Keratinocyte (primary cell): ENCODE measurements around the gene CFAP68. TPM values are rescaled to one million over a fixed set of nuclear protein-coding genes. Genes with fewer than 3 reads are reported as not detected.
A peak's percentile ranks its signal among the peaks of the same experiment; 100 is the strongest.

Experiments
- DNase-seq: peaks from one replicate; pipeline ENCODE4 v3.0.0-alpha.2; 2011; ENCODE audit warnings: low read depth, missing footprints, low spot score
- FAIRE-seq: peaks from 2 replicates; lab custom pipeline; 2011; peaks lifted over from hg19 to GRCh38; lab: Jason Lieb, UNC
- H2AFZ ChIP-seq: 2 replicates; pipeline ENCODE4 v1.6.0; 2012; ENCODE audit warnings: low read length, control low read depth, inconsistent platforms; ENCODE audit not compliant: control insufficient read depth
- H3K27ac ChIP-seq: 2 replicates; pipeline ENCODE4 v1.5.1; 2011; ENCODE audit warnings: low read length; ENCODE audit not compliant: control insufficient read depth, insufficient read depth
- H3K27me3 ChIP-seq: 3 replicates; pipeline ENCODE4 v1.6.0; 2011; ENCODE audit warnings: low read length; ENCODE audit not compliant: control insufficient read depth, insufficient read depth; ENCODE audit errors: extremely low read depth
- H3K36me3 ChIP-seq, 2 experiments: 2 replicates in 1 of 2; 3 replicates in 1 of 2; pipeline ENCODE4 v1.5.1; 2011; ENCODE audit warnings: low read length in 2 of 2, mild to moderate bottlenecking in 1 of 2; ENCODE audit not compliant: control insufficient read depth in 2 of 2, insufficient read depth in 2 of 2; ENCODE audit errors: extremely low read depth in 1 of 2
- H3K4me1 ChIP-seq: 3 replicates; pipeline ENCODE4 v1.5.1; 2011; ENCODE audit warnings: low read length; ENCODE audit not compliant: control insufficient read depth, insufficient read depth; ENCODE audit errors: extremely low read depth
- H3K4me2 ChIP-seq: 3 replicates; pipeline ENCODE4 v1.6.0; 2011; ENCODE audit warnings: low read depth, low read length; ENCODE audit not compliant: control insufficient read depth, insufficient read depth; ENCODE audit errors: extremely low read depth
- H3K4me3 ChIP-seq, 3 experiments: fragments of 200-600 bp in 1 of 3; sonication (generic) in 1 of 3; 2 replicates in 2 of 3; 3 replicates in 1 of 3; pipeline ENCODE4 v1.5.1; 2011 to 2016; ENCODE audit warnings: low read length in 3 of 3, mild to moderate bottlenecking in 3 of 3, control low read depth in 2 of 3, inconsistent platforms in 1 of 3, low read depth in 1 of 3, mixed read lengths in 1 of 3, mixed run types in 1 of 3, moderate library complexity in 1 of 3; ENCODE audit not compliant: control insufficient read depth in 2 of 3, insufficient read depth in 2 of 3; ENCODE audit errors: extremely low read depth in 1 of 3
- H3K79me2 ChIP-seq: 2 replicates; pipeline ENCODE4 v1.6.0; 2012; ENCODE audit warnings: low read length; ENCODE audit not compliant: control insufficient read depth, insufficient read depth
- H3K9ac ChIP-seq: 3 replicates; pipeline ENCODE4 v1.6.0; 2011; ENCODE audit warnings: low read length; ENCODE audit not compliant: control insufficient read depth, insufficient read depth; ENCODE audit errors: extremely low read depth
- H3K9me1 ChIP-seq: 3 replicates; pipeline ENCODE4 v1.6.0; 2011; ENCODE audit warnings: low read length; ENCODE audit not compliant: control insufficient read depth, insufficient read depth; ENCODE audit errors: extremely low read depth
- H3K9me3 ChIP-seq: 2 replicates; pipeline ENCODE4 v1.5.1; 2012; ENCODE audit warnings: low read depth, low read length; ENCODE audit not compliant: control insufficient read depth
- H4K20me1 ChIP-seq: 3 replicates; pipeline ENCODE4 v1.6.0; 2011; ENCODE audit warnings: low read length; ENCODE audit not compliant: control insufficient read depth, insufficient read depth; ENCODE audit errors: extremely low read depth
- CTCF ChIP-seq, 3 experiments: IDR thresholded peaks in 1 of 3; conservative IDR thresholded peaks in 1 of 3; optimal IDR thresholded peaks in 1 of 3; 2 replicates in 2 of 3; 3 replicates in 1 of 3; pipeline versions ENCODE3 to v1.5.1; 2011; ENCODE audit warnings: low read length in 3 of 3, mild to moderate bottlenecking in 3 of 3, moderate library complexity in 2 of 3, control low read depth in 1 of 3, inconsistent platforms in 1 of 3; ENCODE audit not compliant: insufficient read depth in 2 of 3; ENCODE audit errors: extremely low read depth in 1 of 3
- EZH2 ChIP-seq: IDR thresholded peaks from one replicate; pipeline ENCODE4 v1.6.1; 2012; ENCODE audit warnings: inconsistent platforms, mild to moderate bottlenecking, low read length, moderate library complexity
- dilution Hi-C: fragments of 300-500 bp; cut with MboI; formaldehyde crosslinking; loops from one replicate; pipeline ENCODE4 v1.7.0; 2020; ENCODE audit warnings: low sequenced_read_pairs; ENCODE audit not compliant: extremely low pct_ligation_motif_present
- polyA plus RNA-seq, 5 experiments: library from polyadenylated mRNA; depleted of rRNA in 3 of 5; stranded (reverse) in 3 of 5; stranded (forward) in 1 of 5; unstranded in 1 of 5; fragments of >200 nt; gene quantifications; 1 replicate in 1 of 5; 2 replicates in 3 of 5; 3 replicates in 1 of 5; pipeline versions ENCODE4 v1.2.1 to v1.2.3, GENCODE V29; 2011 to 2012; ENCODE audit warnings: missing spikeins in 2 of 5, low read depth in 1 of 5, low replicate concordance in 1 of 5

The CFAP68 gene
- polyA plus RNA-seq, 1 donor (not counting 4 experiments of a cell fraction or from before 2014, with no cell fraction given), result 63.8 TPM

GRCh38 chr11:111851636-111852035, 27.7 kb upstream of the CFAP68 start:
- no peak overlapping the region for H3K9ac ChIP-seq
- TF ChIP-seq EZH2, result no peak
- TF ChIP-seq CTCF (optimal IDR thresholded peaks at IDR 0.05 in 1 of 3, IDR thresholded peaks at IDR 0.05 in 1 of 3, conservative IDR thresholded peaks at IDR 0.05 in 1 of 3; ENCODE audit: extremely low read depth in 1 of 3, insufficient read depth in 2 of 3, low read length in 3 of 3), result peak in 1 of 3 experiments; percentile 51
- peaks cover 0 to 4% of the 10 kb centered on the region in 2 experiments for H3K36me3 ChIP-seq
- DNase-seq, result no peak
- H3K4me3 ChIP-seq, result no peak overlapping the region
- dilution Hi-C loops, result no loop called here
- H3K27ac ChIP-seq, result no peak overlapping the region
- no peak overlapping the region for H3K4me2 ChIP-seq
- H4K20me1 ChIP-seq, result no peaks in the 10 kb centered on the region
- no peak overlapping the region for H2AFZ ChIP-seq
- H3K4me1 ChIP-seq, result no peaks in the 10 kb centered on the region
- peaks cover 3% of the 10 kb centered on the region for H3K9me1 ChIP-seq
- no peaks in the 10 kb centered on the region for H3K27me3 ChIP-seq
- no peaks in the 10 kb centered on the region for H3K79me2 ChIP-seq
- no peak for FAIRE-seq
- no peaks in the 10 kb centered on the region for H3K9me3 ChIP-seq

GRCh38 chr11:111852103-111852502, 27.2 kb upstream of the CFAP68 start:
- no peak overlapping the region for H3K4me2 ChIP-seq
- no peak overlapping the region for H3K9ac ChIP-seq
- H3K27me3 ChIP-seq, result no peaks in the 10 kb centered on the region
- TF ChIP-seq EZH2 (no peak), CTCF (optimal IDR thresholded peaks at IDR 0.05 in 1 of 3, IDR thresholded peaks at IDR 0.05 in 1 of 3, conservative IDR thresholded peaks at IDR 0.05 in 1 of 3; ENCODE audit: extremely low read depth in 1 of 3, insufficient read depth in 2 of 3, low read length in 3 of 3) (no peak)
- no peak overlapping the region for H3K4me3 ChIP-seq
- dilution Hi-C loops, result no loop called here
- no peaks in the 10 kb centered on the region for H4K20me1 ChIP-seq
- peaks cover 0 to 4% of the 10 kb centered on the region in 2 experiments for H3K36me3 ChIP-seq
- peaks cover 3% of the 10 kb centered on the region for H3K9me1 ChIP-seq
- no peak overlapping the region for H2AFZ ChIP-seq
- no peaks in the 10 kb centered on the region for H3K4me1 ChIP-seq
- H3K79me2 ChIP-seq, result no peaks in the 10 kb centered on the region
- no peak for DNase-seq
- no peak for FAIRE-seq
- H3K27ac ChIP-seq, result no peak overlapping the region
- H3K9me3 ChIP-seq, result no peaks in the 10 kb centered on the region
